Astrocyte (in vitro differentiated cells and primary cell): Measurements from ENCODE around the gene RBM23.

ENCODE experiments used
- CTCF ChIP-seq: IDR thresholded peaks from 2 replicates; pipeline ENCODE4 v1.5.1; 2011; ENCODE audit warnings: low read depth, mild to moderate bottlenecking, inconsistent platforms, low read length, moderate library complexity; ENCODE audit not compliant: insufficient read depth
- EZH2 ChIP-seq: IDR thresholded peaks from 2 replicates; pipeline ENCODE4 v1.6.1; 2012; ENCODE audit warnings: mild to moderate bottlenecking, low read length, inconsistent platforms; ENCODE audit not compliant: insufficient read depth

GRCh38 chr14:22908601-22909000 is 10.3 kb downstream of the RBM23 start:
- TF ChIP-seq CTCF (no peak), EZH2 (no peak)
